Keratinocyte (primary cell): ENCODE measurements around the gene RUNX1. TPM values are rescaled to one million over a fixed set of nuclear protein-coding genes. Genes with fewer than 3 reads are reported as not detected.
A peak's percentile ranks its signal among the peaks of the same experiment; 100 is the strongest.

Source experiments
- DNase-seq: peaks from one replicate; pipeline ENCODE4 v3.0.0-alpha.2; 2011; ENCODE audit warnings: low read depth, missing footprints, low spot score
- FAIRE-seq: peaks from 2 replicates; lab custom pipeline; 2011; peaks lifted over from hg19 to GRCh38; lab: Jason Lieb, UNC
- H2AFZ ChIP-seq: 2 replicates; pipeline ENCODE4 v1.6.0; 2012; ENCODE audit warnings: low read length, control low read depth, inconsistent platforms; ENCODE audit not compliant: control insufficient read depth
- H3K27ac ChIP-seq: 2 replicates; pipeline ENCODE4 v1.5.1; 2011; ENCODE audit warnings: low read length; ENCODE audit not compliant: control insufficient read depth, insufficient read depth
- H3K27me3 ChIP-seq: 3 replicates; pipeline ENCODE4 v1.6.0; 2011; ENCODE audit warnings: low read length; ENCODE audit not compliant: control insufficient read depth, insufficient read depth; ENCODE audit errors: extremely low read depth
- H3K36me3 ChIP-seq, 2 experiments: 2 replicates in 1 of 2; 3 replicates in 1 of 2; pipeline ENCODE4 v1.5.1; 2011; ENCODE audit warnings: low read length in 2 of 2, mild to moderate bottlenecking in 1 of 2; ENCODE audit not compliant: control insufficient read depth in 2 of 2, insufficient read depth in 2 of 2; ENCODE audit errors: extremely low read depth in 1 of 2
- H3K4me1 ChIP-seq: 3 replicates; pipeline ENCODE4 v1.5.1; 2011; ENCODE audit warnings: low read length; ENCODE audit not compliant: control insufficient read depth, insufficient read depth; ENCODE audit errors: extremely low read depth
- H3K4me2 ChIP-seq: 3 replicates; pipeline ENCODE4 v1.6.0; 2011; ENCODE audit warnings: low read depth, low read length; ENCODE audit not compliant: control insufficient read depth, insufficient read depth; ENCODE audit errors: extremely low read depth
- H3K4me3 ChIP-seq, 3 experiments: fragments of 200-600 bp in 1 of 3; sonication (generic) in 1 of 3; 2 replicates in 2 of 3; 3 replicates in 1 of 3; pipeline ENCODE4 v1.5.1; 2011 to 2016; ENCODE audit warnings: low read length in 3 of 3, mild to moderate bottlenecking in 3 of 3, control low read depth in 2 of 3, inconsistent platforms in 1 of 3, low read depth in 1 of 3, mixed read lengths in 1 of 3, mixed run types in 1 of 3, moderate library complexity in 1 of 3; ENCODE audit not compliant: control insufficient read depth in 2 of 3, insufficient read depth in 2 of 3; ENCODE audit errors: extremely low read depth in 1 of 3
- H3K79me2 ChIP-seq: 2 replicates; pipeline ENCODE4 v1.6.0; 2012; ENCODE audit warnings: low read length; ENCODE audit not compliant: control insufficient read depth, insufficient read depth
- H3K9ac ChIP-seq: 3 replicates; pipeline ENCODE4 v1.6.0; 2011; ENCODE audit warnings: low read length; ENCODE audit not compliant: control insufficient read depth, insufficient read depth; ENCODE audit errors: extremely low read depth
- H3K9me1 ChIP-seq: 3 replicates; pipeline ENCODE4 v1.6.0; 2011; ENCODE audit warnings: low read length; ENCODE audit not compliant: control insufficient read depth, insufficient read depth; ENCODE audit errors: extremely low read depth
- H3K9me3 ChIP-seq: 2 replicates; pipeline ENCODE4 v1.5.1; 2012; ENCODE audit warnings: low read depth, low read length; ENCODE audit not compliant: control insufficient read depth
- H4K20me1 ChIP-seq: 3 replicates; pipeline ENCODE4 v1.6.0; 2011; ENCODE audit warnings: low read length; ENCODE audit not compliant: control insufficient read depth, insufficient read depth; ENCODE audit errors: extremely low read depth
- EZH2 ChIP-seq: IDR thresholded peaks from one replicate; pipeline ENCODE4 v1.6.1; 2012; ENCODE audit warnings: inconsistent platforms, mild to moderate bottlenecking, low read length, moderate library complexity
- dilution Hi-C: fragments of 300-500 bp; cut with MboI; formaldehyde crosslinking; loops from one replicate; pipeline ENCODE4 v1.7.0; 2020; ENCODE audit warnings: low sequenced_read_pairs; ENCODE audit not compliant: extremely low pct_ligation_motif_present
- polyA plus RNA-seq, 5 experiments: library from polyadenylated mRNA; depleted of rRNA in 3 of 5; stranded (reverse) in 3 of 5; stranded (forward) in 1 of 5; unstranded in 1 of 5; fragments of >200 nt; gene quantifications; 1 replicate in 1 of 5; 2 replicates in 3 of 5; 3 replicates in 1 of 5; pipeline versions ENCODE4 v1.2.1 to v1.2.3, GENCODE V29; 2011 to 2012; ENCODE audit warnings: missing spikeins in 2 of 5, low read depth in 1 of 5, low replicate concordance in 1 of 5
- TF ChIP-seq, protein P1 (sequence below), 3 experiments: IDR thresholded peaks in 1 of 3; conservative IDR thresholded peaks in 1 of 3; optimal IDR thresholded peaks in 1 of 3; 2 replicates in 2 of 3; 3 replicates in 1 of 3; pipeline versions ENCODE3 to v1.5.1; 2011; ENCODE audit warnings: low read length in 3 of 3, mild to moderate bottlenecking in 3 of 3, moderate library complexity in 2 of 3, control low read depth in 1 of 3, inconsistent platforms in 1 of 3; ENCODE audit not compliant: insufficient read depth in 2 of 3; ENCODE audit errors: extremely low read depth in 1 of 3

The RUNX1 gene
- polyA plus RNA-seq, 1 donor (not counting 4 experiments of a cell fraction or from before 2014, with no cell fraction given) = 44.9 TPM

DNA sequence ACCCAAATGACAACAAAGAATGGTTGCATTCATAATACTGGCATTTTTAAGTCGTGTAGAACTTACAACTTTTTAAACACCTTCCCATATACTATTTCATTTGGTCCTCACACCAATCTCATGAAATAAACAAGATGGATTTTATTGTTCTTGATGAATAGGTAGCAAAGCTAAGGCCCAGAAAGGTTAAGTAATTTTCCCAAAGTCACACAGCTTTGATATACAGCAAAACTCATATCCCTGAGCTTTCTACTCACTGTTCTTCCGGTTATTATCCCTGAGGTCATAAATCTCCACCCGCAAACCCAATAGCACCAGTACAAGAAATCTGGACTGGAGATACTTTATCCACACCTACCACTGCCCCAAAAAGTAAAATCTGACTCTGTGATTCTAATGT, 186.2 kb downstream of the RUNX1 start:
- H3K4me1 ChIP-seq = peaks cover 35% of the 10 kb centered on the region
- no peaks in the 10 kb centered on the region for H3K9me3 ChIP-seq
- no peak overlapping the region for H2AFZ ChIP-seq
- H3K27ac ChIP-seq = peak overlapping the region; percentile 61
- peaks cover 58 to 74% of the 10 kb centered on the region in 2 experiments for H3K36me3 ChIP-seq
- TF ChIP-seq, protein P1, sequence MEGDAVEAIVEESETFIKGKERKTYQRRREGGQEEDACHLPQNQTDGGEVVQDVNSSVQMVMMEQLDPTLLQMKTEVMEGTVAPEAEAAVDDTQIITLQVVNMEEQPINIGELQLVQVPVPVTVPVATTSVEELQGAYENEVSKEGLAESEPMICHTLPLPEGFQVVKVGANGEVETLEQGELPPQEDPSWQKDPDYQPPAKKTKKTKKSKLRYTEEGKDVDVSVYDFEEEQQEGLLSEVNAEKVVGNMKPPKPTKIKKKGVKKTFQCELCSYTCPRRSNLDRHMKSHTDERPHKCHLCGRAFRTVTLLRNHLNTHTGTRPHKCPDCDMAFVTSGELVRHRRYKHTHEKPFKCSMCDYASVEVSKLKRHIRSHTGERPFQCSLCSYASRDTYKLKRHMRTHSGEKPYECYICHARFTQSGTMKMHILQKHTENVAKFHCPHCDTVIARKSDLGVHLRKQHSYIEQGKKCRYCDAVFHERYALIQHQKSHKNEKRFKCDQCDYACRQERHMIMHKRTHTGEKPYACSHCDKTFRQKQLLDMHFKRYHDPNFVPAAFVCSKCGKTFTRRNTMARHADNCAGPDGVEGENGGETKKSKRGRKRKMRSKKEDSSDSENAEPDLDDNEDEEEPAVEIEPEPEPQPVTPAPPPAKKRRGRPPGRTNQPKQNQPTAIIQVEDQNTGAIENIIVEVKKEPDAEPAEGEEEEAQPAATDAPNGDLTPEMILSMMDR (optimal IDR thresholded peaks at IDR 0.05 in 1 of 3, IDR thresholded peaks at IDR 0.05 in 1 of 3, conservative IDR thresholded peaks at IDR 0.05 in 1 of 3; ENCODE audit: extremely low read depth in 1 of 3, insufficient read depth in 2 of 3, low read length in 3 of 3) = no peak
- no peak for TF ChIP-seq EZH2
- H3K27me3 ChIP-seq = no peaks in the 10 kb centered on the region
- H3K79me2 ChIP-seq = peaks cover 96% of the 10 kb centered on the region
- dilution Hi-C loops = no loop called here
- no peak overlapping the region for H3K4me3 ChIP-seq
- no peak for FAIRE-seq
- H4K20me1 ChIP-seq = peaks cover 65% of the 10 kb centered on the region
- H3K9ac ChIP-seq = no peak overlapping the region
- H3K4me2 ChIP-seq = no peak overlapping the region
- no peak for DNase-seq
- H3K9me1 ChIP-seq = peaks cover 3% of the 10 kb centered on the region

- Histone ChIP-seq H3K4me2 (no peak overlapping the region), H3K4me3 (no peak overlapping the region), H3K36me3 (peaks cover 59 to 78% of the 10 kb centered on the region in 2 experiments), H3K27me3 (no peaks in the 10 kb centered on the region), H3K79me2 (peaks cover 97% of the 10 kb centered on the region), H3K27ac (no peak overlapping the region), H3K9me3 (no peaks in the 10 kb centered on the region), H3K9ac (no peak overlapping the region), H2AFZ (no peak overlapping the region), H3K4me1 (peaks cover 25% of the 10 kb centered on the region), H4K20me1 (peaks cover 60% of the 10 kb centered on the region), H3K9me1 (no peaks in the 10 kb centered on the region)
- dilution Hi-C loops = no loop called here
- no peak for TF ChIP-seq EZH2
- TF ChIP-seq, protein P1 (optimal IDR thresholded peaks at IDR 0.05 in 1 of 3, IDR thresholded peaks at IDR 0.05 in 1 of 3, conservative IDR thresholded peaks at IDR 0.05 in 1 of 3; ENCODE audit: extremely low read depth in 1 of 3, insufficient read depth in 2 of 3, low read length in 3 of 3) = no peak
- FAIRE-seq = no peak
- DNase-seq = no peak
Observed at GRCh38 chr21:34861258-34861657, 187.8 kb downstream of the RUNX1 start.
